ENCODE measurements around the gene ECE1.

DNA sequence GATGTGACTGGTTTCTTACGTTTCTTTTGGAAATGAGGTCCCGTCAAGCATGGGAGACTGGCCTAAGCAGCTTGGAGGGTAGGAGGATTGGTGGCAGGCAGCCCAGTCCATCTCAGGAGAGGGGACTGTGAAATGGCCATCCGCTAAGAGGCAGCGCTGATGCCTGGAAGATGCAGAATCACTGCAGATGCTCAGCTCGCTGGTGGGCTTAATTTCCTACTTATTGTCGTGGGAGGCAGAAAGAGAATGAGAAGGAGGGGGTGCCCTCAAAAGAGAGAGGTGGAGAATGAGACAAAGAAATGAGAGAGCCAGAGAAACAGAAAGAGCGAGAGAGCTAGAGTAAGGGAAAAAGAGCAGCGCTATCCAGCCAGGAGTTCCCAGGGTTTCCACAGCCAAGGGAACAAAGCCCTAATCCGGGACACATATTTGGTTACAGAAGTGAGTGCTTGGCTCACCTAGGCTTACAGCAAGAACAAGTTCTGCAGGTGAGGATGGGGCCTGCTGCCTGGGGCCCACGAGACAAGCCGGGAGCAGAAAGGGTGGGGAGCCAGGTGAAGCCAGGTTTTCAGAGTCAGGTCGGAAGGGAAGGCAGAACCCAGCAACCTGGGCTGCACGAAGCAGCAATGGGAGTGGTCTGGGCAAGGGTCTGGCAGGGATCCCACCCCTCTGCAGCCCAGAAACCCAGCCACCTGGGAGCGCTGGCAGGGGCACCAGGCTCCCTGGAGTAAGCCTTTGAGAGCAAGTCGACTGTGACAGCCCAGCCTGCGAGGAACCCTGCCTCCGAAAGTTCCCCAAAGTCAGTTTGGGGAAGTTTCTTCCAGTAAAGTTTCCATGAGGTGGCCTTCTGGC lies 5.8 kb downstream of the ECE1 start:
- TF ChIP-seq EZH2 (IDR thresholded peaks at IDR 0.05; ENCODE audit: insufficient read depth, poor library complexity, severe bottlenecking) (no peak), EZH2phosphoT487 (IDR thresholded peaks at IDR 0.05; ENCODE audit: insufficient read depth, low read depth) (no peak)
